ENCODE data around the gene ABCA7.

The ABCA7 gene

GRCh38 chr19:1041272-1041834, 1.4 kb downstream of the ABCA7 start:
- no peak for DNase-seq

GRCh38 chr19:1041835-1042685, 2.2 kb downstream of the ABCA7 start:
- DNase-seq: peak; percentile 52

GRCh38 chr19:1042689-1043511, 3.0 kb downstream of the ABCA7 start:
- peak; percentile 61 for DNase-seq

- no peak for DNase-seq
Observed at GRCh38 chr19:1045247-1045603, 5.3 kb downstream of the ABCA7 start.

- DNase-seq: no peak
Observed at GRCh38 chr19:1046117-1046626, 6.3 kb downstream of the ABCA7 start.

GRCh38 chr19:1046836-1047695, 7.2 kb downstream of the ABCA7 start:
- DNase-seq: no peak

- DNase-seq: no peak
Observed at GRCh38 chr19:1047696-1048147, 7.8 kb downstream of the ABCA7 start.

GRCh38 chr19:1049106-1049505, 9.2 kb downstream of the ABCA7 start:
- DNase-seq: no peak

GRCh38 chr19:1049800-1050199, 9.9 kb downstream of the ABCA7 start:
- no peak for DNase-seq

- DNase-seq: no peak
Observed at GRCh38 chr19:1050989-1051788, 11.3 kb downstream of the ABCA7 start.

GRCh38 chr19:1051791-1052190, 11.9 kb downstream of the ABCA7 start:
- DNase-seq: no peak

- no peak for DNase-seq
Observed at GRCh38 chr19:1052349-1052975, 12.6 kb downstream of the ABCA7 start.

GRCh38 chr19:1053176-1054101, 13.5 kb downstream of the ABCA7 start:
- no peak for DNase-seq

GRCh38 chr19:1054102-1055027, 14.5 kb downstream of the ABCA7 start:
- DNase-seq: no peak

- no peak for DNase-seq
Observed at GRCh38 chr19:1055028-1055425, 15.1 kb downstream of the ABCA7 start.

- DNase-seq: no peak
Observed at GRCh38 chr19:1055886-1056620, 16.1 kb downstream of the ABCA7 start.

- peak; percentile 19 for DNase-seq
Observed at GRCh38 chr19:1057176-1057855, 17.4 kb downstream of the ABCA7 start.
